AG04449 (cell line): ENCODE results near the gene SRGAP3.

ENCODE experiments used
- CTCF ChIA-PET: fragments of 350-600 bp; formaldehyde crosslinking; extraction: SDS; loops from one replicate; lab custom pipeline; 2021; ENCODE audit warnings: antibody characterized with exemption; lab: Yijun Ruan, JAX
- POLR2A ChIA-PET: fragments of 400-600, 350-600 bp; formaldehyde crosslinking; extraction: SDS; loops from one replicate; lab custom pipeline; 2020; ENCODE audit warnings: antibody characterized with exemption, inconsistent platforms; lab: Yijun Ruan, JAX
- DNase-seq: peaks from one replicate; pipeline ENCODE4 v3.0.0-alpha.2; 2010; ENCODE audit warnings: low read depth, low spot score
- H3K4me3 ChIP-seq: 2 replicates; pipeline ENCODE4 v1.5.1; 2011; ENCODE audit warnings: low read depth, mild to moderate bottlenecking, control low read depth, low read length
- CTCF ChIP-seq: IDR thresholded peaks from one replicate; pipeline ENCODE4 v1.5.1; 2011; ENCODE audit warnings: mild to moderate bottlenecking, moderate library complexity, low read length, control low read depth, inconsistent platforms; ENCODE audit not compliant: insufficient read depth; ENCODE audit errors: missing control alignments

The SRGAP3 gene

GRCh38 chr3:9009976-9010545 is 239.4 kb downstream of the SRGAP3 start:
- no peak for TF ChIP-seq CTCF
- ChIA-PET POLR2A (no interaction called here), CTCF (interaction anchor here (0.7 to 2.5 kb wide), 2 partner anchors 22 to 294 kb away, joined by 3 to 14 read pairs; no protein-coding TSS in a partner anchor)
- DNase-seq = no peak
- H3K4me3 ChIP-seq = no peak overlapping the region

- H3K4me3 ChIP-seq = no peak overlapping the region
- CTCF ChIA-PET = interaction anchor here (0.7 to 2.5 kb wide), 3 partner anchors 10 to 21 kb away, joined by 3 to 14 read pairs (median 6); no protein-coding TSS in a partner anchor
- POLR2A ChIA-PET = no interaction called here
- TF ChIP-seq CTCF = no peak
- DNase-seq = no peak
Observed at GRCh38 chr3:9008550-9009255, 240.7 kb downstream of the SRGAP3 start.

GRCh38 chr3:9007928-9008327 is 241.5 kb downstream of the SRGAP3 start:
- H3K4me3 ChIP-seq = no peak overlapping the region
- POLR2A ChIA-PET = no interaction called here
- no peak for TF ChIP-seq CTCF
- DNase-seq = no peak
- CTCF ChIA-PET = interaction anchor here (0.7 to 2.5 kb wide), 3 partner anchors 9 to 20 kb away, joined by 3 to 14 read pairs (median 6); no protein-coding TSS in a partner anchor

- TF ChIP-seq CTCF = no peak
- no peak for DNase-seq
- no peak overlapping the region for H3K4me3 ChIP-seq
- POLR2A ChIA-PET = no interaction called here
- CTCF ChIA-PET = interaction anchor here (2.1 kb wide), 1 partner anchor 8 kb away, joined by 6 read pairs; no protein-coding TSS in a partner anchor
Observed at GRCh38 chr3:9007213-9007612, 242.2 kb downstream of the SRGAP3 start.

- POLR2A ChIA-PET = no interaction called here
- TF ChIP-seq CTCF = no peak
- no peak overlapping the region for H3K4me3 ChIP-seq
- CTCF ChIA-PET = interaction anchor here (0.7 to 7.7 kb wide), 5 partner anchors 12 to 230 kb away, joined by 3 to 65 read pairs (median 5); partner anchors contain the start of gene OXTR
- no peak for DNase-seq
Observed at GRCh38 chr3:9000041-9000440, 249.4 kb downstream of the SRGAP3 start.

GRCh38 chr3:8997151-8997550 is 252.3 kb downstream of the SRGAP3 start:
- CTCF ChIA-PET = interaction anchor here (1.0 to 7.7 kb wide), 7 partner anchors 9 to 306 kb away, joined by 3 to 65 read pairs (median 3); partner anchors contain the start of gene SRGAP3
- POLR2A ChIA-PET = no interaction called here
- no peak for TF ChIP-seq CTCF
- no peak for DNase-seq
- no peak overlapping the region for H3K4me3 ChIP-seq
